HG02840 (cell line): ENCODE measurements around the gene ANTXR2.

ENCODE experiments used
- ATAC-seq: cut with Tn5 transposase; IDR thresholded peaks from one replicate; pipeline ENCODE4 v1.9.1; 2021; ENCODE audit warnings: mild to moderate bottlenecking, moderate library complexity, moderate number of reproducible peaks; ENCODE audit not compliant: unreplicated experiment, low FRiP score

ANTXR2 gene

DNA sequence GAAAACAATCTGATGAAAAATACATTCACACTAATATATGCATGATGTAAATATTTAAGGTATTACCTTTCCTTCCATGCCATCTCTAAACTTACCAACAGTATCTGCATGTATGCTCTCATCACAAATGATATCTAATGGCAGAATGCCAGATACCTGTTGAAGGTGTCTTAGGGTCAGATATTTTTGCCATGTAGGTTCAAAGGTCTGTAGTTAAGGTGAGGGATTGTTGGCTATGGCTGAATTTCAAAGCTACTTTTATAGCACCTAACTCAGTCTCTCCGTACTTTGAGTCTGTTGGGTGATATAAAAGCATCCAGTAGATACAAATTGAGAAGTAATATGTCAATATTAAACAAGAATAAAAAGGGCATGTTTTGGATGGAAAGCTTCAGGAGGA is 19.8 kb upstream of the ANTXR2 start:
- no peak for ATAC-seq

DNA sequence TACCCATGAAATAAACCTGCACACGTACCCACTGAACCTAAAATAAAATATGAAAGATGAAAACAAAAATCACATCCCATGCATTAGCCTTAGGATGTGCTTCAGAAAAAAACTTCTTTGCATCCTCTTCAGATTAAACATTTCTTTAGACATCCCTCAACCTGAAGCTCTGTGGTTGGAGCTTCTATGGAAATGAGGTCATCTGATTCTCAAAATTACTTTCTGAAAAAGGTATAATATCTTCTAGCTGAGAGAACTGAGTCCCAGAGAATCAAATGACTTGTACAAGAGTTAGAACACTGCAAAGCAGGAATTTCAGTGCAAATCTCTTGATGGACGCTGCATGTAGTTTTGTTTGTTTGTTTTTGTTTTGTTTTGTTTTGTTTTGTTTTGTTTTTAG is 19.1 kb upstream of the ANTXR2 start:
- ATAC-seq = no peak

DNA sequence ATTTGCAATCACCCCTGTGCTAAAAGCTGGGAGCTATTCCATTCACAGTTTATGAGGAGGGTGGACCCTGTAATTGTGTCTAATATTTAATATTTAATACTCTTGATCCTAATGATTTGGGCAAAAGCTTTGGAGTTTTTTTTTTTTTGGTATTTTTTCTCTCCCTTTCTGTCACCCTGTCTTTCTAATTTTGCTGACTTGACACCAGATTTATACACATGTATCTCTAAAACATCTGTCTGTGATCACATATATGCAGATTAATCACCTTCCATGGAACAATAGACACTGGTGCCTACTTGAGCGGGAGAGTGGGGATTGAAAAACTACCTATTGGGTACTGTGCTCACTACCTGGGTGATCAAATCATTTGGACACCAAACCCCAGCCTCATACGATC is 18.7 kb upstream of the ANTXR2 start:
- ATAC-seq = no peak

DNA sequence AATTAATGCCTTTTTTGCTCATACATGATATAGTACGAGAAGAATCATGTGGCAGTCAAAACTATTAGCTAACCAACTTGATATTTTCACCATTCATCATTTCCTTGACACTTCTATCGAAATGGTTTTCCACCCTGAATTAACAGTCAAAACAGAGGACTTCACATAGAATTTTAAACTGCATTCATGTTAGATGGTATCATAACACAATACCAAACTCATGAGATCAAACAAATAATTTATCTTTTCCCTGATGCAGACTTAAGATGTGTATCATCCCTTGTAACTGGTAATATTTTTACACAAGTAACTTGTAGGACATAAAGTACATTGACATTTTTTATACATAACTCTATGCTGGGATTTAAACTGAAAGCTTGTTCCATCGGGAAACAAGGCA is 18.2 kb upstream of the ANTXR2 start:
- ATAC-seq = no peak

DNA sequence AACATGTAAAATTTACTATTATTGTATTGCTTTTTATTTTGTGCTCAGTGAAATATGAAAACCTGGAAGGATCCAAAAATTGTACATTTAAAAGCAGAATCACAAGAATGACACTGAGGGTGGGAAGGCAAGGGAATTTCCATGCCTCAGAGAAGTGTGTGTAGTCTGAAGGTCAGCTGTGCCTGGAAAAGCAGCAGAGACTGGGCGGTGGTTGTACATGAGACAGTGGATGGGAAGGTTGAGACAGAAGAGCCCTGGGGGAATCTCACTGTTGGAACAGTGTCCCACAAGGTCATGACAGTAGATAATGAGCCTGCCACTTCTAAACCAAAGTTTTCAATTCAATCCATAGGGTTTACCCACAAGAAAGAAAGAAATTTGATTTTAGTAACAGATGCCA is 17.1 kb upstream of the ANTXR2 start:
- ATAC-seq = no peak

DNA sequence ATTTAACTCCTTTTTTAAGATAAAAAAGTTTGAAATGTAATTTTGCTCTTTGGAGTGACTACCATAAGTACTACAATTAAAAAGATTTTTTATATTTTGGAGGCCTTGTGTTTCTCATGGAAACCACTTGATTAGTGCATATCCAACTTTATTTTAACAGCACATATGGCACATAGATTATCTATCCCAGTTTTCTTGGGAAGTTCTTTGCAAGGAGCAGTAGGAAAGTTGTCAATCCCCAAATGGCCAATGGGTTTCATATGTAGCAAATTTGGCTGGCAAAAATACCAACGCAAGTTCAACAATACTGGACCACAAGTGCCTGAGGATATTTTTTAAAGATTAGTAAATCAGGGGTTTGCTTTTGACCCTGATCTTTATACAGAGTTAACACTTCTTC is 15.4 kb upstream of the ANTXR2 start:
- no peak for ATAC-seq

DNA sequence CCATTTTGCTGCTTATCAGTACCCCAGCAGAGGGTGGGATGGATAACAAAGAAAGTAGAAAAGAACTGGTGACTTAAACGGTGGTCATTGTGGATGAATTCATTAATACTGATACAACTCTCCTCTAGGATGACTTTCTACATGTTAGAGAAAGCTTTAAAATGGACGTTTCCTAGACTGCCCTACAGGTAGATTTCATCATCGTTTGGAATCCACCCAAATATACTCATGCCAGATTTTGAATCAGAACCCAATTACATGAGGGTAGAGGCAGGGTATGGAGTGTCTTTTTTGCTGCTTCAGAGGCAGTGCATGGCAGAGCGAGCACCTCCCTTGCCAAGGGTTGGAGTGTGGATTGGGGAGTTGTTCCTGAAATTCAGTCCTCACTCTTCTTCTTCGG is 13.3 kb upstream of the ANTXR2 start:
- no peak for ATAC-seq

DNA sequence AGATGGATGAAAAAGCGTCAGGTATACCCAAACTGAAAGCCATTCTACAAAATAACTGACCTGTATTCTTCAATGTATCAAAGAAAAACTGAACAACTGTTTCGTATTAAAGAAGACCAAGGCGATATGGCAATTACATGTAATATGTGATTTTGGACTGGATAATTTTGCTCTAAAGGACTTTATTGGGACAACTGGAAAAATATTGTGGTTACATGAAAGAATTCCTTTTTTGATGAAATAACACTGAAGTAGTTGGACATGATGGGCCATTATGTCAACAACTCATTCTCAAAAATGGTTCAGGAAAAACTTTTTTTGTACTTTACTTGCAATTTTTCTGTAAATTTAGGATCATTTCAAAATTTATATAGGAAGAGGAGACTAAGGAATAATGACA is 12.1 kb upstream of the ANTXR2 start:
- no peak for ATAC-seq

DNA sequence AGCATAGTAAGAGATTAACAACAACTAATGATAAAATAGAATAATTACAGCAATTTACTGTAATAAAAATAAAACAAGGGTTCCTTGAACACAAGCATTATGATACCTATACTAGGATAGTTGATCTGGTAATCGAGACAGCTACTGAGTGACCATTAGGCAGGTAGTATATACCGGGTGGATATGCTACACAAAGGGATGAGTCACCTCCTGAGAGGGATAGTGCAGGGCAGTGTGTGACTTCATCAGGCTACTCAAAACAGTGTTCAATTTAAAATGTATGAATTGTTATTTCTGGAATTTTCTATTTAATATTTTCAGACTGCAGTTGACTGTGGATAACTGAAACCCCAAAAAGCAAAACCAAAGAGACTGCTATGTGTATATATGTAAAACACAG is 9.7 kb upstream of the ANTXR2 start:
- no peak for ATAC-seq

DNA sequence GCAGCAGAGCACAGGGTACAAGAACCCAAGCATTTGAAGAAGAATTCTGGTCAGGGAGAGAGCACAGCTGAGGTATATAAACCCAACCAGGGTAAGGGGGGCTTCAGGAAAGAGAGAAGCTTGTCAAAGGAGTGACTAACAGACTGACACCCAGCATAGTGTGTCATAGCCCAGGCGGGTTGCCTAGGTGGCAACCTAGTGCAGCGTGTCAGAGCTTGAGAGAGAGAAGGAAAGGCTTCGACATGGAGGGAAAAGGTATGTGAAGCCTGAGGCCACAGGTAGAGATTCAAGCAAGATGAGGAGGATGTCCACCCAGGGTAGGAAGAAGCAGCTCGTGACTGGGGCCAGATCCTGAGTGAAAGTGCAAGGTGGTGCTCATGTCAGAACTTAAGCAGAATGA is 8.5 kb upstream of the ANTXR2 start:
- ATAC-seq = no peak

DNA sequence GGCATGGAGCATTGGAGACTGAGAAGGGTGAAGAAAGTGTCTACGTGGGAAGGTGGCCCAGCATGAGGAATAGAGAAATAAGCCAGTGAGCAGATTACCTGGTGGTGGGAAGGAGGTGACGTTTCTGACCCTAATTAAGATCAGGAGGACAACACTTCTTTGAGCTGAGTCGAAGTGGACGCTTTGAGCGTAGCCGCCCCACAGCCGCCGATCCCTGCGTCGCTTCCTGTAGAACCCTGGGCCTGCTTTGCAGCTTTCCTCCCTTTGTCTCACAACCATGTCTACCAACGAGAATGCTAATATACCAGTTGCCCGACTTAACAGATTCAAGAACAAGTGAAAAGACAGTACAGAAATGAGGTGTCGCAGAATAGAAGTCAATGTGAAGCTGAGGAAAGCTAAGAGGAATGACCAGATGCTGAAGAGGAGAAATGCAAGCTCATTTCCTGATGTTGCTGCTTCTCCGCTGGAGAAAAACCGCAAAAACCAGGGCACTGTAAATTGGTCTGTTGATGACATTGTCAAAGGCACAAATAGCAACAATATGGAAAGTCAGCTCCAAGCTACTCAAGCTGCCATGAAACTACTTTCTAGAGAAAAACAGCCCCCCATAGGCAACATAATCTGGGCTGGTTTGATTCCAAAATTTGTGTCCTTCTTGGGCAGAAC is 6.4 kb upstream of the ANTXR2 start:
- no peak for ATAC-seq

DNA sequence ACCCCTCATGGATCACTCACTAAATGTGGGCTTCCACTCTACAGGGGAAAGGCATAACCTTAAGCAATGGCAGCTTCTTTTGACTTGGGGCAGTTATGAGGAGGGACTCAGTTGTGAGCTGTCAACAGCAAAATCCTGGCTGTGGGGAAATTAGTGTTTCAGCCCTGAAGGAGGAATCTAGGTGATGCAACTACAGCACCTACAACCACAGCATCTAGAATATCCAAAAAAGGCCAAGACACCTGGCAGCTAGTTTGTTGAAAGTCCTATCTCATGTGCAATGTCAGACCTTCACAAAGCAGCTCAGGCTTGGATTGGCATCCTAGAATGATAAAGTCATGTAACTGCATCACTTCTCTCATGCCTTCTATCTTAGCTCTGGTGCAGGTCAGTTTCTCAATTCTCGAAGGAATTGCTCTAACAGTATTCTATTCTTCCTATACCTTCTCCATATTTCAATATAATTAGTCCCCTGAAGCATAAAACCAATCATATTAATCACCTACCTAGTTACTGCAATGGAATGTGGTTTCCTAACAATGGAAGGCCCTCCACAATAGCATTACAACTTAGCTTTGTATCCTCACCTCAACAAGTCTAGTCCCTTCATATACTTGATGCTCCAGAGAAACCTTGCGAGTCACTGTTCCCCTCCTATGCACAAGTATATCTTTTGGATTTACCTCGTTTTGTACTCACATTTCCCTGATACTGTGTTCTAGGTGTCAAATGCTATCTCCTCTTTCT is 5.5 kb upstream of the ANTXR2 start:
- ATAC-seq = no peak

DNA sequence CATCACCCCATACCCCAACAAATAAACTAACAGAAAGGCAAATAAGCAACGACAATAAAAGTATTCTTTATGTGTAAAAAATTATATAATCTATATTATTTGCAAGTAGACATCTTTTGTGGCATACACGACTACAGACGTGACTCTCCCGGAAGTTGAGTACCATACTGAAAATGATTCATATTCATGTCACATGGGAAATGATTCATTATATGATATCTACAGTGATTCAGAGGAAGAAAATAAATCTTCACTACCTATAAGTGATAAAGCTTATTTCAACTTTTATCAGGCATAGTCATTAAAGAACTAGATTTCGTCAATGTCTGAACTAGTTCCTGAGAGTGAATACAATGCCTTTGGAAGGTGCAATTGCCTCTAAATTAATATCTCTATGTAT is 4.6 kb upstream of the ANTXR2 start:
- ATAC-seq = no peak

DNA sequence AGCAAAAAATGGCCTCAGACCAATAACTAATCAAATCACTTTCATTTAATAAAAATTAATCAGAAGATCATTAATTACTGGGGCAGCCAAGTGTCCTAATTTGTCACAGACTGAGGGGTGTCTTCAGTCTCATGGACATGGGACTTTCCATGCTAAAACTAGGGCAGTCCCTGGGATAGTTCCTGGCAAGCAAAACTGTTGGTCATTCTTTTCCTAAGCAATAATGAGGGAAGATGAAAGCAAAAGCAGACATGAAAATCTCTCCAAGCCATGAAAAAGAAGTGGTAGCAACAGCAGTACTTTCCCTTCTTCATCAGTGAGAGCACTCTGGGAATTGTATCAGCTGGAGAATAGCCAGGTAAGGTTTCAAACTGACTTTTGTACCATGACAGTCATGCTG is 3.7 kb upstream of the ANTXR2 start:
- ATAC-seq = no peak

DNA sequence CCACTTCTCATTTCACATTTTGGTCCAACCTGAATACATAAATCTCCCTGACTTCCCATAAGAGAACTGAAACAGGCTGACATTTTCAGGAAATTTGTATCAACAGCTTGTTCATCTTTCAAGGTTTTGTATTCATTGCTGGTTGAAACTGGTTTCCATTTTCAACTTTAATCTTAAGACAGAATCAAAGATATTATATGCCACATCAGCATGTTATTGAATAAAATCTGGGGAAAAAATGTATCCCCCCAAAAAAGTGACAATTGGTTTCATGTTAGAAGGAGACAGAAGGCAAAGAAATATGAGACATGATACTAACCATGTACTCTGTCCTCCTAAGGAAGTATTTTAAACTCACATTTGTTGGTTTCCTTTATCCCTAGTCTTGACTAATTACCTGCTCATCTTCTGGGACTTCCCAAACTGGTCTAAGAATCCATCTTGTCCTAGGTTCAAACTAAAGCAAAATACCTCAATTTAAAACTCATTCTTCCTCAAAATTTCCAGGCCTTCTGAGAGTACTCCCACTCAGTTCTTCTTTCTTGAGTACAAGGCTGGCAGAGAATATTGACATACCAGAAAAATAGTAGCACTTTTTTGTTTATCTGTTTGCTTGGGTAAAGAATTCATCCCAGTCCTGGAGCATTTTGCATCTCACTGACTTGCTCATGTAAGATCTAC is 3.1 kb upstream of the ANTXR2 start:
- ATAC-seq = no peak

DNA sequence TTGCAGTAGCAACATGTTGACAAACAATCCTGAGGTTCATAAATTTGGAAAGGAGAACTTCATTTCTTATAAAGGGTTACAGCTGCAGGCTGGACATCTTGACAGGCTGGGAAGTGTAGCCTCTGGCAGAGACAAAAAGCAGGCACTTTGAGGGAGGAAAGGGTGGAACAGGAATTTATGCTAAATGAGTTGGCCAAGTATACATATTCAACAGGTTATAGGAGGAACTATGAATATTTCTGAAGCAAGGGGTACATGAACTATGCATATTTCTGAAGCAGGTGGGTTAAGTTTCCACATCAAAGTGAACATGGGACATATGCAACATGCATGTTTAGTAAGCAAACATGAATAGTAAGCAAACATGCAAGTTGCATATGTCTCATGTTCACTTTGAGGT is 1.6 kb upstream of the ANTXR2 start:
- no peak for ATAC-seq

DNA sequence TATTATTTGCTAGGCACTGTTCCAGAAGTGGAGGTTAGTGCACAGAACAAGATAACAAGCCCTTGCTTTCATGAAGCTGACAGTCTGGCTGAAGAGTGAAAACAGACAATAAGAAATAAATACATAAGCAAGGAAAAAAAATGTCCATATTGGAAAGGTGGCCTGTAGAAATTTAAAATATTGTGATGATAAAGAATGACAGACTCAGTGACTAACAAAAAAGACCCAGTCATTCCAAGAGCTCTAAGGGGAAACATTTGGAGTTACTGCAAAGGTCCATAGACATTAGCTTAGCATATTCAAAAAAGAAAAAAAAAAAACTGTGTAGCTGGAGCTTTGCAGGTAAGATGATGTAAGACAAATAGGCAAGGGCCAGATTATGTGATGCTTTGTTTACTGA is 1.0 kb upstream of the ANTXR2 start:
- no peak for ATAC-seq

DNA sequence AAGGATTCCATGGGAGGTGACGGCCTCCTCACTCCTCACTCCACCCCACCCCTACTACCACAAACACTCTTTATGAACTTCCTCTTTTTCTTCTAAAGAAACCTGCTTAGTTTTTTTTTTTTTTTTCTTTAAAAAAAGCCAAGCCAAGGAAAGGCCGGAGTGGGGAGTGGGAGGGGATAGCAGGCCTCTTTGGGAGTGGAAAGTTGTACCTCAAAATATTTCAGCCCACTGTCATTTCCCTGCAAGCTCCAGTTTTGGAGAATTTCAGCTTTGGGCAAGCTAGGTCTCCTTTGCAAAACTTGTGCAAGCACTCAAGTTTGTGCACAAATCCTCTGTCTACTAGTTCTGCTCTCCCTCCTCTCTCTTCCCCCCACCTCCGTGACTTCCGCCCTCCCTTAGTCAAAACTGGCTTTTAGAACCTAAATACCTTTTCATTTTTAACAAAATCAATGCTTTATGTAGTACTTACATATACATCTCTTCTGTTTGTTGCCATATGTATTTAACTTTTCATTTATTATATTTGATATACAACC is 512 bp upstream of the ANTXR2 start:
- peak; percentile 51 for ATAC-seq

DNA sequence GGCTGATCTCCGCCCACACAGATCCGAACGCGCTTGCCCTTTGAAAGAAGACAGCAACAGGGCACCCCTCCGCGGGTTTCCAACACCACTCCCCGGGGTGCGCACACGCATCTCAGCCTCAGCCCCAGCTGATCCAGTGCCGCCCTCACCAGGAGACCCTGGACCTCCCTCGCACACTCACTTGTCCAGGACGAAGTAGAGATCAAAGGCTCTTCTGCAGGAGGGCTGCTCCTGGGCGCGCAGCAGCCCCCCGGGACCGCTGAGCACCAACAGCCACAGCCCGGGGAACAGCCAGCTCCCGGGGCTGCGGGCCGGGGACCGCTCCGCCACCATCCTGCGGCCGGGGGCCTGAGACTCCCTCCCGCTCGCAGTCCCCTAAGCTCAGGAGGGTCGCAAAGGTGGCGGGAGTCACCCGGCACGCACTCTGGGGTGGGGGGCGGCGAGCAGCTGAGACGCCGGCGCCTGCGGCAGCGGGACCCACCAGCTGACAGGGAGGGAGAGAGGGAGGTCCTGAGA is 743 bp downstream of the ANTXR2 start:
- ATAC-seq = peak; percentile 21

DNA sequence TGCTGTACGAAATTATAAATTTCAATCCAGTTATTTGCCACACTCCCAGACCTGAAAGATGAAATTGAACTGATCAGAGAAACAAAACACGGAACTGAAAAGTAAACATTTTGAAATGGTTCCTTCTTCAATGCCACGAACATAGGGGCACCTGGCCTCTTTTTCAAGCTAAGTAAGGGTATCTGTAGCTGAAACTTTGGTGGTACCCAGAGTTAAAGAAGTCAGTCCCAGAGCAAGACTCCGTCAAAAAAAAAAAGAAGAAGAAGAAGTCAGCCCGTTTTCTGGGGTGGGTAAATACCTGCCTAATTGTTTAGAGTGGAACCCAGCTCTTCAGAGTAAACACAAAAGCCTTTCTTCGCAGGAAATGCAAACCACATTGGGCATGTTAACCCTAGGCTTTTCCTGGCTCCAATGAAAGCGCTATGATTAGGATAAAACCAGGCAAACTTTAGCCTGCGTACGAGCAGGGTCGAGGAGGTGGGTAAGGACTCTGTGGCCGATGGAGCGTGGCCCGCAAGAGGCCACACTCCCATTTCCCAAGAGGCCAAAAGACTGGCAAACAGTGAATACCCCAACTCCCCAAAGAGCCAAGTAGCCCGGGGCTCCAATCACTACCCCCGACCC is 1.3 kb downstream of the ANTXR2 start:
- ATAC-seq = peak; percentile 5
